ENCODE data around the gene ZNF814. TPM values are rescaled to one million over a fixed set of nuclear protein-coding genes. Genes with fewer than 3 reads are reported as not detected.

The ZNF814 gene
- total RNA-seq, 1 donor from 2014 or later = 8.5 TPM

DNA sequence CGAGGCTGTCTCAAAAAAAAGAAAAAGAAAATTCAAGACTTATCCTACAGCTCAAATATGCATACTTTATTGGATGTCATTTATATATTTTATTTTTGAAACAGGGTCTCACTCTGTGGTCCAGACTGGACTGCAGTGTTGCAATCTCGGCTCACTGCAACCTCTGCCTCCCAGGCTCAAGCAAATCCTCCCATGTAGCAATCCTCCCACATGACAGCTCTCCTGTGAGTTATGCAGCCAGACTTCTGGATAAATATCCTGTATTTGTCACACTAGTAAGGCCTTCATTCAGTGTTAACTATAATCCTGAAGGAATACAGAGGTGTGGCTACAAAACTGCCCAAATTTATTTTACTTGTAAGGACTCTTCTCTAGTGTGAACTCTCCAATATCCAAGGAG lies 81.3 kb downstream of the ZNF814 start:
- no peaks in the 10 kb centered on the region for H3K27me3 Mint-ChIP-seq (ENCODE audit: low read depth)
- peak overlapping the region; percentile 33 for H3K27ac Mint-ChIP-seq (ENCODE audit: unreplicated experiment)
- no peak overlapping the region for H3K4me3 Mint-ChIP-seq (ENCODE audit: unreplicated experiment)
- H3K9me3 Mint-ChIP-seq (ENCODE audit: low read depth) = no peaks in the 10 kb centered on the region
- no peak for DNase-seq (ENCODE audit: low spot score)
- peaks cover 46% of the 10 kb centered on the region for H3K4me1 Mint-ChIP-seq (ENCODE audit: low read depth)
- TF ChIP-seq CTCF (IDR thresholded peaks at IDR 0.05) = no peak
- peaks cover 15% of the 10 kb centered on the region for H3K36me3 Mint-ChIP-seq (ENCODE audit: low read depth)

DNA sequence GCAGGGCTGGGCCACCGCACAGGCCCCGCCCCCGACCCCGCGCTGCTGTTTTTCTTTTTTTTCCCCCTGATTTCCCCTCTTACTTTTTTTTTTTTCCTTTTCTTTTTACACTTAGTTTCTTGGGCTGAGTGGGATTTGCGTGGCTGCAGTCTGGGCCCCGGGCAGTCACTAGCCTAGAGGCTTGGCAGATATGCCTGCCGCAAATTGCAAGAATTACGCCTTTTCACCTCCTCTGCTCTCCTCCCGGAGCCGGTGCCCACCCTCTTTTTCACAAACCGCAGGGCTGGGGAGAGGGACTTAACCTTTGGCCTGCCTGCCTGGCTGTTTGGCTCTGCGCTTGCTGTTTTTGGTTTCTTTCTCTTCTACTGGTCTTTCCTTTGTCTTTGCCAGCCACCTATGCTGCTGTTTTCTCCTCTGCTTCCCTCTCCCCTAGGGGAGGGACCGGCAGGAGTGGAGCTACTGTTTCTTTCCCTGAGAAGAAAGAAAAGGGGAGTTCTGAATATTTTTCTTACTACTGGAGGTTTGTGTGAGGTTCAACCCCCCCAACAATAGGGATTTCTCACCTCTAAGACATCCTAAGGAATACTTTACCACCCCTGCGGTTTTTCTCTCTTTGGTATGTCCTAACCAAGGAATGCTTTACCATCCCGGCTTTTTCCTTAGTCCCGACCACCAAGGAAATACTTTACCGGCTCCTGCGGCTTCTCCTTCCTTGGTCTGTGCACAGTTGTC lies 85.1 kb downstream of the ZNF814 start:
- no peaks in the 10 kb centered on the region for H3K27me3 Mint-ChIP-seq (ENCODE audit: low read depth)
- H3K4me3 Mint-ChIP-seq (ENCODE audit: unreplicated experiment) = peak overlapping the region; percentile 77
- H3K27ac Mint-ChIP-seq (ENCODE audit: unreplicated experiment) = peak overlapping the region; percentile 97
- peak; percentile 16 for TF ChIP-seq CTCF (IDR thresholded peaks at IDR 0.05)
- peaks cover 58% of the 10 kb centered on the region for H3K4me1 Mint-ChIP-seq (ENCODE audit: low read depth)
- H3K9me3 Mint-ChIP-seq (ENCODE audit: low read depth) = no peaks in the 10 kb centered on the region
- H3K36me3 Mint-ChIP-seq (ENCODE audit: low read depth) = peaks cover 6% of the 10 kb centered on the region
- DNase-seq (ENCODE audit: low spot score) = no peak

GRCh38 chr19:57803265-57803593 lies 85.6 kb downstream of the ZNF814 start:
- peak overlapping the region; percentile 97 for H3K27ac Mint-ChIP-seq (ENCODE audit: unreplicated experiment)
- peaks cover 58% of the 10 kb centered on the region for H3K4me1 Mint-ChIP-seq (ENCODE audit: low read depth)
- peaks cover 2% of the 10 kb centered on the region for H3K36me3 Mint-ChIP-seq (ENCODE audit: low read depth)
- H3K9me3 Mint-ChIP-seq (ENCODE audit: low read depth) = no peaks in the 10 kb centered on the region
- no peak for DNase-seq (ENCODE audit: low spot score)
- H3K27me3 Mint-ChIP-seq (ENCODE audit: low read depth) = no peaks in the 10 kb centered on the region
- peak overlapping the region; percentile 77 for H3K4me3 Mint-ChIP-seq (ENCODE audit: unreplicated experiment)
- TF ChIP-seq CTCF (IDR thresholded peaks at IDR 0.05) = no peak

GRCh38 chr19:57802269-57802668 lies 86.6 kb downstream of the ZNF814 start:
- no peaks in the 10 kb centered on the region for H3K9me3 Mint-ChIP-seq (ENCODE audit: low read depth)
- H3K4me1 Mint-ChIP-seq (ENCODE audit: low read depth) = peaks cover 52% of the 10 kb centered on the region
- no peak for DNase-seq (ENCODE audit: low spot score)
- H3K27me3 Mint-ChIP-seq (ENCODE audit: low read depth) = no peaks in the 10 kb centered on the region
- peaks cover 2% of the 10 kb centered on the region for H3K36me3 Mint-ChIP-seq (ENCODE audit: low read depth)
- H3K27ac Mint-ChIP-seq (ENCODE audit: unreplicated experiment) = peak overlapping the region; percentile 14
- TF ChIP-seq CTCF (IDR thresholded peaks at IDR 0.05) = no peak
- no peak overlapping the region for H3K4me3 Mint-ChIP-seq (ENCODE audit: unreplicated experiment)

DNA sequence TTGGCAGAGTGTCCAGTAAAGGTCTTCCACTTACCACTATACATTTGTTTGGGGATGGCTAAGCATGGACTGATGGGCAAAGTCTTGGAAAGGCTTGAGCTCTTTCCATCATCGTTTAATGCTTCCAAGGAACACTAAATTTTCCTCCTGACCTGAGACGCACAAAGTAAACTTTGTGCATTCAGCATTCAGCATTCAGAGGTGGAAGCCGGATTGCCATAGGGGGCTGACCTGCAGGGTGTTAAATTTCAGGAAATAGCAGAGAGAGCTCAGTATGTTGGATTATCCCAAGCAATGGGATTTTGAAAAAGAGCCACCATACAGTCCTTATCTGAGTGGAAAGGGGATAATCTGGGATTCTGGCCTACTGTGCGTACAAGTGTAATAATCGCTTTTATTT lies 88.1 kb downstream of the ZNF814 start:
- no peak overlapping the region for H3K4me3 Mint-ChIP-seq (ENCODE audit: unreplicated experiment)
- H3K4me1 Mint-ChIP-seq (ENCODE audit: low read depth) = peaks cover 45% of the 10 kb centered on the region
- TF ChIP-seq CTCF (IDR thresholded peaks at IDR 0.05) = no peak
- no peaks in the 10 kb centered on the region for H3K27me3 Mint-ChIP-seq (ENCODE audit: low read depth)
- H3K9me3 Mint-ChIP-seq (ENCODE audit: low read depth) = no peaks in the 10 kb centered on the region
- H3K27ac Mint-ChIP-seq (ENCODE audit: unreplicated experiment) = no peak overlapping the region
- no peak for DNase-seq (ENCODE audit: low spot score)
- peaks cover 2% of the 10 kb centered on the region for H3K36me3 Mint-ChIP-seq (ENCODE audit: low read depth)

Other genes with a start within 250 kb of the ZNF814 start
- gene ZSCAN4, start 220.1 kb downstream of the ZNF814 start, total RNA-seq = not detected in 3 replicates
- gene ZNF551, start 207.1 kb downstream of the ZNF814 start, total RNA-seq = 4.0 to 5.8 TPM (median 5.5 TPM) in 3 replicates
- 15.7 to 16.3 TPM (median 15.7 TPM) in 3 replicates for gene ZNF154, start 179.8 kb downstream of the ZNF814 start, total RNA-seq
- gene ZNF671, start 161.4 kb downstream of the ZNF814 start, total RNA-seq = 6.3 to 7.2 TPM (median 7.0 TPM) in 3 replicates
- gene ZNF776, start 142.2 kb downstream of the ZNF814 start, total RNA-seq = 13.2 to 18.9 TPM (median 14.7 TPM) in 3 replicates
- gene ZNF586, start 119.4 kb downstream of the ZNF814 start, total RNA-seq = 9.8 to 14.7 TPM (median 10.7 TPM) in 3 replicates
- 3.6 to 5.5 TPM (median 3.7 TPM) in 3 replicates for gene ZNF552, start 74.1 kb downstream of the ZNF814 start, total RNA-seq
- gene ZNF587B, start 58.7 kb downstream of the ZNF814 start, total RNA-seq = 6.9 to 14.5 TPM (median 8.0 TPM) in 3 replicates
- gene ZNF587, start 39.2 kb downstream of the ZNF814 start, total RNA-seq = 27.1 to 39.9 TPM (median 30.8 TPM) in 3 replicates
- gene ZNF417, start 27.6 kb upstream of the ZNF814 start, total RNA-seq = 12.9 to 24.5 TPM (median 15.0 TPM) in 3 replicates
- gene ZNF418, start 46.4 kb upstream of the ZNF814 start, total RNA-seq = 6.4 to 9.8 TPM (median 6.7 TPM) in 3 replicates
- gene ZNF256, start 58.7 kb upstream of the ZNF814 start, total RNA-seq = 4.6 to 7.7 TPM (median 5.1 TPM) in 3 replicates
- gene C19orf18, start 85.5 kb upstream of the ZNF814 start, total RNA-seq = 1.4 to 2.1 TPM (median 1.7 TPM) in 3 replicates
- 10.8 to 15.9 TPM (median 11.4 TPM) in 3 replicates for gene ZNF606, start 113.8 kb upstream of the ZNF814 start, total RNA-seq
- gene ZSCAN1, start 145.0 kb upstream of the ZNF814 start, total RNA-seq = 0.37 to 1.3 TPM in 2 of 3 replicates, not detected in the other
- 4.6 to 6.7 TPM (median 4.9 TPM) in 3 replicates for gene ZNF135, start 170.2 kb upstream of the ZNF814 start, total RNA-seq
- gene ZSCAN18, start 209.2 kb upstream of the ZNF814 start, total RNA-seq = 35.7 to 39.4 TPM (median 37.5 TPM) in 3 replicates